Loucy (cell line): ENCODE data around the gene EPB41.

Source experiments
- H2AFZ ChIP-seq: fragments of 200-600 bp; sonication (generic); 2 replicates; pipeline ENCODE4 v1.6.0; 2016; ENCODE audit warnings: antibody characterized with exemption, mild to moderate bottlenecking, low read length, moderate library complexity
- H3F3A ChIP-seq: fragments of 200-600 bp; 2 replicates; pipeline ENCODE4 v1.6.0; 2016; ENCODE audit warnings: antibody characterized with exemption, low read depth, mild to moderate bottlenecking
- H3K27me3 ChIP-seq: fragments of 200-600 bp; sonication (generic); 2 replicates; pipeline ENCODE4 v1.6.1; 2014; ENCODE audit warnings: low read length, mild to moderate bottlenecking; ENCODE audit not compliant: insufficient read depth, poor library complexity, severe bottlenecking
- H3K36me3 ChIP-seq: fragments of 200-600 bp; sonication (generic); 2 replicates; pipeline ENCODE4 v1.6.1; 2016; ENCODE audit warnings: low read length; ENCODE audit not compliant: insufficient read depth
- H3K4me1 ChIP-seq: fragments of 200-600 bp; sonication (generic); 2 replicates; pipeline ENCODE4 v1.5.1; 2014; ENCODE audit warnings: low read length, mild to moderate bottlenecking; ENCODE audit not compliant: insufficient read depth, poor library complexity, severe bottlenecking
- H3K4me2 ChIP-seq: fragments of 200-600 bp; sonication (generic); 2 replicates; pipeline ENCODE4 v1.6.0; 2014; ENCODE audit warnings: antibody characterized with exemption, low read length, low read depth, mild to moderate bottlenecking; ENCODE audit not compliant: poor library complexity, severe bottlenecking
- H3K4me3 ChIP-seq: fragments of 200-600 bp; sonication (generic); 2 replicates; pipeline ENCODE4 v1.5.1; 2014; ENCODE audit warnings: low read length, mild to moderate bottlenecking, mixed read lengths; ENCODE audit not compliant: poor library complexity, severe bottlenecking
- H3K79me2 ChIP-seq: fragments of 200-600 bp; sonication (generic); 2 replicates; pipeline ENCODE4 v1.6.1; 2014; ENCODE audit warnings: low read length; ENCODE audit not compliant: insufficient read depth
- H3K9ac ChIP-seq: fragments of 200-600 bp; sonication (generic); 2 replicates; pipeline ENCODE4 v1.6.0; 2014; ENCODE audit warnings: mild to moderate bottlenecking, low read depth, low read length, moderate library complexity; ENCODE audit not compliant: poor library complexity, severe bottlenecking
- H3K9me2 ChIP-seq: fragments of 200-600 bp; sonication (generic); replicated peaks from 2 replicates; pipeline ENCODE4 v1.6.1; 2016; ENCODE audit warnings: low read depth, low read length, mixed read lengths
- H3K9me3 ChIP-seq: fragments of 200-600 bp; sonication (generic); 2 replicates; pipeline ENCODE4 v1.6.1; 2014; ENCODE audit warnings: mild to moderate bottlenecking, antibody characterized with exemption, low read length, low read depth; ENCODE audit not compliant: insufficient read depth
- H4K20me1 ChIP-seq: fragments of 200-600 bp; sonication (generic); 2 replicates; pipeline ENCODE4 v1.6.0; 2014; ENCODE audit warnings: antibody characterized with exemption, low read length, mild to moderate bottlenecking; ENCODE audit not compliant: insufficient read depth, poor library complexity, severe bottlenecking
- EZH2phosphoT487 ChIP-seq: fragments of 200-600 bp; IDR thresholded peaks from 2 replicates; pipeline ENCODE4 v1.6.1; 2018; ENCODE audit warnings: antibody characterized with exemption, mild to moderate bottlenecking, moderate library complexity, borderline replicate concordance
- TF ChIP-seq, protein P1 (sequence below): fragments of 200-600 bp; sonication (generic); conservative IDR thresholded peaks from 2 replicates; pipeline ENCODE4 v1.5.1; 2014; ENCODE audit warnings: mild to moderate bottlenecking, antibody characterized with exemption, low read length

The EPB41 gene

DNA sequence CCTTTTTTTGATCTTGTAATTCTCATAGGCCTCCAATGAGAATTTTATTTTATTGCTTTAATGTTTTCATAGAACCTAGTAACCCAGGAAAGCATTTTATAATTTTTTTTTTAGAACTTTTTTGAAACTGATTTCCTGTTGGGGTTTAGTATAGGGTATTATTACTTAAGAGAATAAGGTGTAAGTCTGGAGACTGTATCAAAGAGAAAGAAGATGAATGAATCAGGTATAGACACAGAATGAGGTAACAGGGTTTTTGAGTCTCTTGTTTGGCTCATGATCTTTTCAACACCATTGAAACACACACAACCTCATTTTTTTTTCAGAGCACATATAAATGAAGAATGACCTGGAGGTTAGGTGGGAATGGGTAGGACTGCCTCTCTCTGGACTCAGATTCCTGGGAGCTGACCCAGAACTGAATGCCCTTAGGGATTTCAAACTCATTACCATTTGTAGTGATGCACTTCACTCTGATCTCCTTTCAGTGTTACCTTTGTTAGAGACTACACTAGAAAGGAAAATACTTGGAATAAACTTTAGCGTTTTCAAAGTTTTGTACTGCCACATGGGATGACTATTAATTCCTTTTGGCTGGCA lies 51.0 kb downstream of the EPB41 start:
- H3K9me2 ChIP-seq: no peaks in the 10 kb centered on the region
- no peak overlapping the region for H3K4me3 ChIP-seq
- no peak overlapping the region for H3K4me2 ChIP-seq
- H3K4me1 ChIP-seq: peaks cover 10% of the 10 kb centered on the region
- H4K20me1 ChIP-seq: peaks cover 4% of the 10 kb centered on the region
- H3K9ac ChIP-seq: no peak overlapping the region
- H3F3A ChIP-seq: no peaks in the 10 kb centered on the region
- H3K36me3 ChIP-seq: no peaks in the 10 kb centered on the region
- H3K9me3 ChIP-seq: no peaks in the 10 kb centered on the region
- peaks cover 36% of the 10 kb centered on the region for H3K79me2 ChIP-seq
- no peaks in the 10 kb centered on the region for H3K27me3 ChIP-seq
- no peak for TF ChIP-seq EZH2phosphoT487
- TF ChIP-seq, protein P1, sequence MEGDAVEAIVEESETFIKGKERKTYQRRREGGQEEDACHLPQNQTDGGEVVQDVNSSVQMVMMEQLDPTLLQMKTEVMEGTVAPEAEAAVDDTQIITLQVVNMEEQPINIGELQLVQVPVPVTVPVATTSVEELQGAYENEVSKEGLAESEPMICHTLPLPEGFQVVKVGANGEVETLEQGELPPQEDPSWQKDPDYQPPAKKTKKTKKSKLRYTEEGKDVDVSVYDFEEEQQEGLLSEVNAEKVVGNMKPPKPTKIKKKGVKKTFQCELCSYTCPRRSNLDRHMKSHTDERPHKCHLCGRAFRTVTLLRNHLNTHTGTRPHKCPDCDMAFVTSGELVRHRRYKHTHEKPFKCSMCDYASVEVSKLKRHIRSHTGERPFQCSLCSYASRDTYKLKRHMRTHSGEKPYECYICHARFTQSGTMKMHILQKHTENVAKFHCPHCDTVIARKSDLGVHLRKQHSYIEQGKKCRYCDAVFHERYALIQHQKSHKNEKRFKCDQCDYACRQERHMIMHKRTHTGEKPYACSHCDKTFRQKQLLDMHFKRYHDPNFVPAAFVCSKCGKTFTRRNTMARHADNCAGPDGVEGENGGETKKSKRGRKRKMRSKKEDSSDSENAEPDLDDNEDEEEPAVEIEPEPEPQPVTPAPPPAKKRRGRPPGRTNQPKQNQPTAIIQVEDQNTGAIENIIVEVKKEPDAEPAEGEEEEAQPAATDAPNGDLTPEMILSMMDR: no peak
- H2AFZ ChIP-seq: no peak overlapping the region

DNA sequence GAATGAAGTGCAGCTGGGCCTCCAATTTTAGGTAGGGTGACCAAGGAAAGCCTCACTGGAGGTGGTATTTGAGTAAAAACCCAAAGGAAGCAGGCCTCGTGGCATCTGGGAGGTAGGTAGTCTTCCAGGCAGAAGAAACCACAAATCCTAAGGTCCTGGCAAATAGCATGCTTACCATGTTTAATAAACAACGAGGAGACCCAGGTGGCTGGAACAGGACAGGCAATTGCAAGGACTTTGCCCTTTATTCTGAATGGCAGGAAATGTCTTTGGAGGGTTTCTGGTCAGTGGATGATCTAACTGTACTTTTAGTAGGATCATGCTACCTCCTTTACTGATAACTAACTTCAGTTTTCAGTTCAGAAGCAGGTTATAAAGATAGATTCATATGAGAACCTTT lies 52.2 kb downstream of the EPB41 start:
- Histone ChIP-seq H3K27me3 (no peaks in the 10 kb centered on the region), H3K9me3 (no peaks in the 10 kb centered on the region), H3K9me2 (no peaks in the 10 kb centered on the region), H3K79me2 (peaks cover 32% of the 10 kb centered on the region), H3F3A (no peaks in the 10 kb centered on the region), H3K4me2 (no peak overlapping the region), H4K20me1 (peaks cover 4% of the 10 kb centered on the region), H3K4me1 (peaks cover 10% of the 10 kb centered on the region), H3K9ac (no peak overlapping the region), H2AFZ (no peak overlapping the region), H3K4me3 (no peak overlapping the region), H3K36me3 (no peaks in the 10 kb centered on the region)
- TF ChIP-seq, protein P1: no peak

DNA sequence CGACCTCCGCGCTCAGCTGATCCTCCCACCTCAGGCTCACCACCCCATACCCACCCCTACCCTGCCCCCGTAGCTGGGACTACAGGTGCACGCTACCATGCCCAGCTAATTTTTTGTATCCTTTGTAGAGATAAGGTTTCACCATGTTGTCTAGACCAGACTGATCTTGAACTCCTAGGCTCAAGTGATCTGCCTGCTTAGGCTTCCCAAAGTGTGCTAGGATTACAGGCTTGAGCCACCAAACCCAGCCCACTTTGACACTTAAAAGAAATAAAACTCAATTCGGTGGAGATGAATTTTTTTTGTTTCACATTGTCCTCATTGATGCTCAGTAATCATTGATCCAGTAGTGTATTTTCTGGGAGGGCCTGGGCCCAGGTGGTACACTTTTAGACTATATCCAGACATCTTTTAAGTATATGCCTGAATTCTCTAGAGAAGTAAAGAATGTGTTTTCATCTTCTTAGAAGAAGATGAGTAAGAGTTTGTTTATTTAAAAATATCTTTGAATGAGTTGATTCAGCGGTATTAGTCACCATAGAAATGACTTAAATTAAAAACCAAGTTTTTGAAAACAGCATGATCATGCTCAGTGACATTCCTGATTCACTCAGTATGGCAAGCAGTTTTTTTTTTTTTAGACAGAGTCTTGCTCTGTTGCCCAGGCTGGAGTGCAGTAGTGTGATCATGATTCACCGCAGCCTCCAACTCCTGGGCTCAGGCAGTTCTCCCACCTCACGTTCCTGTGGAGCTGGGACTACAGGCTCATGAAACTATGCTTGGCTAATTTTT lies 57.8 kb downstream of the EPB41 start:
- Histone ChIP-seq H3K79me2 (peaks cover 54% of the 10 kb centered on the region), H3K36me3 (no peaks in the 10 kb centered on the region), H3K4me1 (peaks cover 26% of the 10 kb centered on the region), H3K9me3 (no peaks in the 10 kb centered on the region), H3K4me2 (no peak overlapping the region), H3K9me2 (no peaks in the 10 kb centered on the region), H3F3A (no peaks in the 10 kb centered on the region), H4K20me1 (peaks cover 5% of the 10 kb centered on the region), H3K9ac (no peak overlapping the region), H3K27me3 (no peaks in the 10 kb centered on the region), H3K4me3 (no peak overlapping the region), H2AFZ (no peak overlapping the region)
- TF ChIP-seq EZH2phosphoT487: no peak
- TF ChIP-seq, protein P1: no peak
